ENCODE data around the gene BAG3. TPM values are rescaled to one million over a fixed set of nuclear protein-coding genes. Genes with fewer than 3 reads are reported as not detected.
"Not testable (repeated sequence)": the region's sequence is repeated elsewhere in the genome, so short reads cannot be mapped to it uniquely, and the experiment has no call there.

The BAG3 gene
- total RNA-seq, 1 donor from 2014 or later: 88.0 TPM

GRCh38 chr10:119611433-119611832 lies 39.7 kb upstream of the BAG3 start:
- Histone ChIP-seq H3K27me3 (no peaks in the 10 kb centered on the region), H3K9me3 (no peaks in the 10 kb centered on the region), H3K4me3 (no peak overlapping the region), H3K27ac (no peak overlapping the region), H3K36me3 (no peaks in the 10 kb centered on the region), H3K4me1 (no peaks in the 10 kb centered on the region)
- TF ChIP-seq, protein P1, sequence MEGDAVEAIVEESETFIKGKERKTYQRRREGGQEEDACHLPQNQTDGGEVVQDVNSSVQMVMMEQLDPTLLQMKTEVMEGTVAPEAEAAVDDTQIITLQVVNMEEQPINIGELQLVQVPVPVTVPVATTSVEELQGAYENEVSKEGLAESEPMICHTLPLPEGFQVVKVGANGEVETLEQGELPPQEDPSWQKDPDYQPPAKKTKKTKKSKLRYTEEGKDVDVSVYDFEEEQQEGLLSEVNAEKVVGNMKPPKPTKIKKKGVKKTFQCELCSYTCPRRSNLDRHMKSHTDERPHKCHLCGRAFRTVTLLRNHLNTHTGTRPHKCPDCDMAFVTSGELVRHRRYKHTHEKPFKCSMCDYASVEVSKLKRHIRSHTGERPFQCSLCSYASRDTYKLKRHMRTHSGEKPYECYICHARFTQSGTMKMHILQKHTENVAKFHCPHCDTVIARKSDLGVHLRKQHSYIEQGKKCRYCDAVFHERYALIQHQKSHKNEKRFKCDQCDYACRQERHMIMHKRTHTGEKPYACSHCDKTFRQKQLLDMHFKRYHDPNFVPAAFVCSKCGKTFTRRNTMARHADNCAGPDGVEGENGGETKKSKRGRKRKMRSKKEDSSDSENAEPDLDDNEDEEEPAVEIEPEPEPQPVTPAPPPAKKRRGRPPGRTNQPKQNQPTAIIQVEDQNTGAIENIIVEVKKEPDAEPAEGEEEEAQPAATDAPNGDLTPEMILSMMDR (IDR thresholded peaks at IDR 0.05): no peak
- intact Hi-C loops (cut with DNase I): no loop called here
- no peak for DNase-seq (ENCODE audit: low spot score in 2 of 2)

DNA sequence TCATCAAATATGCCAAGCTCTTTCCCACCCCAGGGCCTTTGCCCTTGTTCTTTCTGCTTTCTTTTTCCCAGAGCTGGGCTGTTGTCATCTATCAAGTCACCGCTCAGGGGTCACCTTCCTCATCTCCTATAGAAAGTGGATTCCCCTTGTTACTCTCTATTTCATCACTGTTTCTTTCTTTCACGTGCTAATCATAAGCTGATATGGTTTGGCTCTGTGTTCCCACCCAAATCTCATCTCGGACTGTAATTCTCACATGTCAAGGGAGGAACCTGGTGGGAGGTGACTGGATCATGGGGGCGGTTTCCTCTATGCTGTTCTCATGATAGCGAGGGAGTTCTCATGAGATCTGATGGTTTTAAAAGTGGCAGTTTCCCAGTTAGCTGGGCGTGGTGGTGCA lies 37.4 kb upstream of the BAG3 start:
- no peaks in the 10 kb centered on the region for H3K9me3 ChIP-seq
- H3K4me1 ChIP-seq: no peaks in the 10 kb centered on the region
- intact Hi-C loops (cut with DNase I): no loop called here
- no peaks in the 10 kb centered on the region for H3K36me3 ChIP-seq
- DNase-seq (ENCODE audit: low spot score in 2 of 2): no peak
- no peaks in the 10 kb centered on the region for H3K27me3 ChIP-seq
- no peak overlapping the region for H3K4me3 ChIP-seq
- no peak overlapping the region for H3K27ac ChIP-seq
- TF ChIP-seq, protein P1 (IDR thresholded peaks at IDR 0.05): no peak

- intact Hi-C loops (cut with DNase I): no loop called here
- Histone ChIP-seq H3K4me3 (no peak overlapping the region), H3K9me3 (no peaks in the 10 kb centered on the region), H3K4me1 (no peaks in the 10 kb centered on the region), H3K36me3 (no peaks in the 10 kb centered on the region), H3K27me3 (no peaks in the 10 kb centered on the region), H3K27ac (no peak overlapping the region)
- DNase-seq (ENCODE audit: low spot score in 2 of 2): peak in 1 of 2 donors; percentile 18
- TF ChIP-seq, protein P1 (IDR thresholded peaks at IDR 0.05): no peak
These were observed 36.5 kb upstream of the BAG3 start for GRCh38 chr10:119614686-119615085.

DNA sequence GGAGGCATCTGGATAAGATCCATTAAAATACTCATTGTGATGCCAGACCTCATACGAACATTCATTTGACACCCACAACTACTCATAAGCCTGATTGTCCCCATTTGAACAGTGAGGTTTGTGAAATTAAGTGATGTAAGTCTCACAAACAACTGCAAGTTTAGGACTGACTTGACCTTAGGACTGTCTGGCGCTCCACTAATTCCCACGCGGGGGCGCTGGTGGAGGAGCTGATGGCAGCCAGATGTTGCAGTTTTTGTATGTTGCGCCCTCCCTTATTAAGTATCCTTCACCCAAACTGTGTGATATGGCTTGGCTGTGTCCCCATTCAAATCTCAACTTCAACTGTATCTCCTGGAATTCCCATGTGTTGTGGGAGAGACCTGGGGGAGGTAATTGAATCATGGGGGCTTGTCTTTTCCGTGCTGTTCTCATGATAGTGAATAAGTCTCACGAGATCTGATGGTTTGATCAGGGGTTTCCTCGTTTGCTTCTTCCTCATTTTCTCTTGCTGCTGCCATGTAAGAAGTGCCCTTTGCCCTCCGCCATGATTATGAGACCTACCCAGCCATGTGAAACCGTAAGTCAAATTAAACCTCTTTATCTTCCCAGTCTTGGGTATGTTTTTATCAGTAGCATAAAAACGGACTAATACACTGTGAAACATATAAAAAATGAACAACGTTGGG lies 34.2 kb upstream of the BAG3 start:
- intact Hi-C loops (cut with DNase I): no loop called here
- DNase-seq (ENCODE audit: low spot score in 2 of 2): no peak
- no peaks in the 10 kb centered on the region for H3K36me3 ChIP-seq

DNA sequence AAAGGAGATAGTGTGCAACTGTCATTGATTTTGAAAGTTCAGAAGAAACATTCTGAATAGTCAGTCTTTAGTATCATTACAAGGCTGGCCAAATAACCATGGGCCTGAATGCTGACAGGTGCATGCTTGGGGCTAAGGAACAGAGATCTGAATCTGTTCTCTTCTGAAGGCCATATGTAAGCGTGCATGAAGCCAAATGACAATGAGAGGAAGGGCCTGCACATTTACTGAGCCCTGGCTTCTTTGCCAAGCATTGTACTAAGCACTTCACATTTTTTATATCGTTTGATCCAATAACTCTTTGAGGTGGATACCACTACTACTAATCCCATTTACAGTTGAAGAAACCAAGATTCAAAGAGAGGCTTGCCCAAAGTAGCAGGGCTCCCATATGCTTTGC lies 32.0 kb upstream of the BAG3 start:
- intact Hi-C loops (cut with DNase I): no loop called here
- Histone ChIP-seq H3K4me3 (no peak overlapping the region), H3K27ac (no peak overlapping the region), H3K36me3 (no peaks in the 10 kb centered on the region), H3K27me3 (no peaks in the 10 kb centered on the region), H3K9me3 (no peaks in the 10 kb centered on the region), H3K4me1 (no peaks in the 10 kb centered on the region)
- DNase-seq (ENCODE audit: low spot score in 2 of 2): no peak
- TF ChIP-seq, protein P1 (IDR thresholded peaks at IDR 0.05): no peak

More for the DNA sequence above, 34.2 kb upstream of the BAG3 start:
- Histone ChIP-seq H3K27ac (no peak overlapping the region), H3K4me3 (no peak overlapping the region), H3K27me3 (no peaks in the 10 kb centered on the region), H3K9me3 (no peaks in the 10 kb centered on the region), H3K4me1 (no peaks in the 10 kb centered on the region)
- TF ChIP-seq, protein P1 (IDR thresholded peaks at IDR 0.05): no peak

- H3K27me3 ChIP-seq; H3K4me3 ChIP-seq; H3K9me3 ChIP-seq; DNase-seq (ENCODE audit: low spot score in 2 of 2); H3K36me3 ChIP-seq; H3K27ac ChIP-seq; H3K4me1 ChIP-seq; intact Hi-C loops (cut with DNase I): not testable (repeated sequence)
These were observed 31.4 kb upstream of the BAG3 start for GRCh38 chr10:119619811-119620210.

All from ascending aorta (tissue), 2 donors.